GM18502 (cell line): ENCODE data around the gene HDAC11.
"Not testable (repeated sequence)": the region's sequence is repeated elsewhere in the genome, so short reads cannot be mapped to it uniquely, and the experiment has no call there.

ENCODE experiments used
- ATAC-seq: cut with Tn5 transposase; IDR thresholded peaks from one replicate; pipeline ENCODE4 v1.9.1; 2021; ENCODE audit warnings: mild to moderate bottlenecking; ENCODE audit not compliant: unreplicated experiment, poor library complexity

HDAC11 gene

GRCh38 chr3:13492976-13493866, 13.1 kb downstream of the HDAC11 start:
- no peak for ATAC-seq

DNA sequence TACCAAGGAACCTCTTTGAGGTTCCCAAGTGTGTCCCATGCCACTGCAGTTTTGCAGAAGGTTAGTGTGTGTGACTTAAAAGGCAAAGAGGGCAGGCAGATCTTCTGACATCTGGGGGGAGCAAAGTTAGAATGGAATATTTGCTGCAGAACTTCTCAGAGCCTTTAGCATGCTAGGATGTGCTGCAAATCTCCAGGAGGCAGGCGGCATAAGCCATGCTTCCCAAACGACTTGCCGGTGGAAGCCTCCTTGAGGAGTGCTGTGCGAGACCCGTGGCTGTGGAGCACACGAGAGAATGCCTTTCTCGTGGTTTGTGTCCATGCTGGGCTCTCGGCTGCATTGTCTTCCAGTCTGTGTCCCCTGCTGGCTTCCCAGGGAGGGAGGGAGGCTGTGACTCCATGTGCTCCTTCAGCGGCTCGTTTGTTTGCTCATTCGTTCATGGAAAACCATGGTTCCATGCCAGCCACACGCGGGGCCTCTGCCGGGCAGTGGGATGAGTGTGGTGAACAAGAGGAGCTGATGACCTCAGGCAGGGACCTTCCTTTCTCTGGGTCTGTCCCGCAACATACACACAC, 13.8 kb downstream of the HDAC11 start:
- ATAC-seq = no peak

- no peak for ATAC-seq
These were observed 14.6 kb downstream of the HDAC11 start for GRCh38 chr3:13494463-13495350.

- no peak for ATAC-seq
These were observed 15.3 kb downstream of the HDAC11 start for GRCh38 chr3:13495351-13495813.

GRCh38 chr3:13495921-13496723, 16.0 kb downstream of the HDAC11 start:
- peak; percentile 71 for ATAC-seq

DNA sequence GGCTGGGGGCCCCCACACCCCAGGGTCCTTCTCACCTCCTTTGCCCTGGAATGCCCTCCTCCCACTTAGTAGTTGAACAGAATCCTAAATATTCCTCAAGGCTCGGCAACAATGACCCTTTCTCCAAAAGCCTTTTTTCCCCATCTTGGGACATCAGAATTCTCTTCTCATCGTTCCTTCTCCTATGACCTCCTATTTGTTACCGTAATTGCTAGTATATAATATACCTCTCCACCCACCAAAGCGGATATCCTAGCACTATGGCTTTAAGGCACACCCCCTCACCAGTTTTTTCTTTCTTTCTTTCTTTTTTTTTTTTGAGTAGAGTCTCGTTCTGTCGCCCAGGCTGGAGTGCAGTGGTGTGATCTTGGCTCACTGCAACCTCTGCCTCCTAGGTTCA, 16.8 kb downstream of the HDAC11 start:
- no peak for ATAC-seq

- peak; percentile 42 for ATAC-seq
These were observed 17.3 kb downstream of the HDAC11 start for GRCh38 chr3:13497386-13497785.

GRCh38 chr3:13498354-13499060, 18.4 kb downstream of the HDAC11 start:
- no peak for ATAC-seq

- not testable (repeated sequence) for ATAC-seq
These were observed 19.1 kb downstream of the HDAC11 start for GRCh38 chr3:13499246-13499645.

DNA sequence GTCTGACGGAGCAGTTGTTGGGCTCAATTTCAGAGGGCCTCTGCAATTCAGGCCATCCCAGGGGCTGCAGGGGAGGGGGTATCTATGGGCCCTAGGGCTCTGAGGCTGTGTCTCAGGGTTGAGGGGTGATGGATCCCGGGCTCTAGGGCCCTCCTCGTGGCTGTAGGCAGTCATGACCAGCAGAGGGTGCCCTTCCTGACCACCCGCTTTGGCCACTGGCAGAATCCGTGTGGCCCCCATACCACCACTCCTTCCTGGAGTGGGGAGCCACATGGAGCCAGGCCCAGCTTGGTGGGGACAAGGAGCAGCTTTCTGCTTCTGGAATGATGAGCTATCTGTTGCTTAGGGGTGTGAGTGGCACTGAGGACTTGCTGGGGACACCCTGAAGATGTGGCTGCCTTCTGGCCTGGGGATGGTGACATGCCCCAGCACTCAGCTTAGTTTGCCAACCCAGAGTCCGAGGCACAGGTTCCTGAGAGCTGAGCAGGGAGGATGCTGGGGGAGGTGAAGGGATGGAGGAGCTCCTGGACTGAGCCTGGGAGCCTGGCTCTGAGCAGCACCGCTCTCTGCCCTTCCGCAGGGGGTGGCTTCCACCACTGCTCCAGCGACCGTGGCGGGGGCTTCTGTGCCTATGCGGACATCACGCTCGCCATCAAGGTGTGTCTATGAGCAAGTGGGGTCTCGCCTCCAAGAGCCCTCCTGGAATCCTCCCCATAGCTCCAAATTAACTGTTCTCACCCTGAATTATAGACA, 20.2 kb downstream of the HDAC11 start:
- ATAC-seq = no peak

DNA sequence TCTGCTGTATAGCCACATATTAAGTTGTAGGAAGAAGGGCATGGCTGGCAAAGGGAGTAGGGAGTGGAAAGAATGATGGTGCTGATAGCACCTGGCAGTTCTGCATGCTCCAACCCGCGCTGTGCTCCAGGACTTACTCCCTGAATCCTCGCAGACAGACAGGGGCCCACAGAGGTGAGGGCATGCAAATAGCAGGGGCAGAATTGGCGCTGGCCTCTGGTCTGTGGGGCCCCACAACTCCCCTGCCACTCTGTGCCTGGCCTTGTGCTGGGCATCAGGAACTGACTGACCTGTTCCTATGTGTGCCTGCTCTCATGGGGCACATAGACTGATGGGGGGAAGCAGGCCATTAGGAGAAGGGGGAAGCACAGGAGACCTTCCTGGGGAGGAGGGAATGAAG, 20.9 kb downstream of the HDAC11 start:
- no peak for ATAC-seq

DNA sequence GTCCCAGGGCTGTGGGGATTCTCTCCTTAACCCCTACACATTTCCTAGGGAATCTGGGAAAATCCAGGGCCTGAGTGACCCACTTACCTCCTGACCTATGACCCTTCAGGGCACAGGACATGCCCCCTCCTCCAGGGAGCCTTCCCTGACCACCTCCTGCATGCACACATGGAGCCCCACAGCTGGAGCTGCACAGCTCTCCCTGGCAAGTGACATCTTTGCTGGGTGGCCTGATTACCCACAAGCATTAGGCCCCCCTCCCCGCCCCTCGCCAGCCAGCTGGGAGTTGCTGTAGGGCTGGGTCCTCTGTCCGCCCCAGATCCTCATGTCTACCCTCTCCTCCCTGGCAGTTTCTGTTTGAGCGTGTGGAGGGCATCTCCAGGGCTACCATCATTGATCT, 21.4 kb downstream of the HDAC11 start:
- ATAC-seq = no peak

- ATAC-seq = no peak
These were observed 22.1 kb downstream of the HDAC11 start for GRCh38 chr3:13501958-13502790.

GRCh38 chr3:13502791-13503060, 22.6 kb downstream of the HDAC11 start:
- no peak for ATAC-seq

- ATAC-seq = no peak
These were observed 24.2 kb downstream of the HDAC11 start for GRCh38 chr3:13504161-13504831.

DNA sequence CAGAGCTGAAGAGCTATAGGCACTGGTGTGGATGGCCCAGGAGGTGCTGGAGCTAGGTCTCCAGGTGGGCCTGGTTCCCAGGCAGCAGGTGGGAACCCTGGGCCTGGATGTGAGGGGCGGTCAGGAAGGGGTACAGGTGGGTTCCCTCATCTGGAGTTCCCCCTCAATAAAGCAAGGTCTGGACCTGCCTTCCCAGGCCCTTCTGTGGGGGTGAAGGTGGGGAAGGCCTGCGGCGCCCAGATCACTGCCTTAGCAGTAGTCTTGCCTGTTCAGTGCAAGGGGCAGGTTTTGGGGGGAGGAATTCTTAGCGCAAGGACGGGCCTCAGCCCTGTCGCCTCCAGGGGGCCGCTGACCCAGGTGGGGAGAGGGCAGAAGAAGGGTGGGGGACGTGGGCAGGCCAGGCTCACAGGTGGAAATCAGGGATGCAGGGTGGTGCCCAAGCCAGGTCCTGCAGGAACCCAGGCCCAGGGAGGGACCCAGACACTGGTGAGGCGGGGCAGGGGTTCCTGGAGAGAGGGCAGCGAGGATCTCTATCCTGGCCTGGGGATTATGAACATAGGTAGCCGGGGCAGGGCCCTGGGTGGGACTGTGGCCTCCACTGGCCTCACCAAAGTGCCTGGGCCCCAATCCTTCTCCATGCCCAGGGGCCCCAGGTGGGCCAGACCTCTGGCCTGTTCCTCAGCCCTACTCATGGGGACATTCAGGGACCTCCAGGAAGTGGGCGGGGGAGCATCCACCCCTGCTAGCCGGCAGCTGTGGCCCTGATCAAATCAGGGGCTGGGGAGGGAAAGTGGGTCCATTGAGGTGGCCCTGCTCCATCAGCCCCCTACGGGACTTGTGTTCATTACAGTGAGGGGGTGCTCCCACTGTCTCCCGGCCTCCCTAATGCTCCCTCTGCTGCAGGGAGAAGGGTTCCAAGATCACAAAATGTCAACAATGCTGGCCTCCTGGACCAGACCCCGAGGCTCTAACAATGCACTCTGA, 25.3 kb downstream of the HDAC11 start:
- no peak for ATAC-seq
